Measurements from ENCODE around the gene GABBR1. TPM values are rescaled to one million over a fixed set of nuclear protein-coding genes. Genes with fewer than 3 reads are reported as not detected.

The GABBR1 gene
- total and polyA plus RNA-seq, 2 of the 13 experiments (the other 11 are each of a cell fraction or from before 2014, with no cell fraction given) = 0.07 to 0.37 TPM

- TF ChIP-seq ZNF281 (CRISPR knock-in tag; IDR thresholded peaks at IDR 0.05; ENCODE audit: borderline replicate concordance) = no peak
- no peak for TF ChIP-seq CHD2 (IDR thresholded peaks at IDR 0.05; ENCODE audit: low read depth, low read length)
- no peak for TF ChIP-seq ZNF770 (CRISPR knock-in tag; IDR thresholded peaks at IDR 0.05)
- TF ChIP-seq, protein P1, sequence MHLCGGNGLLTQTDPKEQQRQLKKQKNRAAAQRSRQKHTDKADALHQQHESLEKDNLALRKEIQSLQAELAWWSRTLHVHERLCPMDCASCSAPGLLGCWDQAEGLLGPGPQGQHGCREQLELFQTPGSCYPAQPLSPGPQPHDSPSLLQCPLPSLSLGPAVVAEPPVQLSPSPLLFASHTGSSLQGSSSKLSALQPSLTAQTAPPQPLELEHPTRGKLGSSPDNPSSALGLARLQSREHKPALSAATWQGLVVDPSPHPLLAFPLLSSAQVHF (CRISPR knock-in tag; IDR thresholded peaks at IDR 0.05) = no peak
- TF ChIP-seq MED13 (CRISPR knock-in tag; IDR thresholded peaks at IDR 0.05) = no peak
- no peak for TF ChIP-seq ZNF713 (CRISPR knock-in tag; IDR thresholded peaks at IDR 0.05)
- TF ChIP-seq REPIN1 (CRISPR knock-in tag; IDR thresholded peaks at IDR 0.05; ENCODE audit: borderline replicate concordance, low read depth) = peak; percentile 67; the same call in 1 of the 2 replicates
- no peak for TF ChIP-seq NR2F6 (IDR thresholded peaks at IDR 0.05)
- no peak for TF ChIP-seq NR2F6 (CRISPR knock-in tag; IDR thresholded peaks at IDR 0.05)
- TF ChIP-seq ZBTB3 (CRISPR knock-in tag; IDR thresholded peaks at IDR 0.05; ENCODE audit: borderline replicate concordance, low read depth) = no peak
- no peak for TF ChIP-seq ZNF33A (CRISPR knock-in tag; IDR thresholded peaks at IDR 0.05; ENCODE audit: borderline replicate concordance)
- TF ChIP-seq, protein P2, sequence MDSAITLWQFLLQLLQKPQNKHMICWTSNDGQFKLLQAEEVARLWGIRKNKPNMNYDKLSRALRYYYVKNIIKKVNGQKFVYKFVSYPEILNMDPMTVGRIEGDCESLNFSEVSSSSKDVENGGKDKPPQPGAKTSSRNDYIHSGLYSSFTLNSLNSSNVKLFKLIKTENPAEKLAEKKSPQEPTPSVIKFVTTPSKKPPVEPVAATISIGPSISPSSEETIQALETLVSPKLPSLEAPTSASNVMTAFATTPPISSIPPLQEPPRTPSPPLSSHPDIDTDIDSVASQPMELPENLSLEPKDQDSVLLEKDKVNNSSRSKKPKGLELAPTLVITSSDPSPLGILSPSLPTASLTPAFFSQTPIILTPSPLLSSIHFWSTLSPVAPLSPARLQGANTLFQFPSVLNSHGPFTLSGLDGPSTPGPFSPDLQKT (CRISPR knock-in tag; IDR thresholded peaks at IDR 0.05; ENCODE audit: borderline replicate concordance) = no peak
- no peak for TF ChIP-seq ZBTB7A (CRISPR knock-in tag; IDR thresholded peaks at IDR 0.05)
- no peak for TF ChIP-seq SMARCC2 (IDR thresholded peaks at IDR 0.05)
- no peak for TF ChIP-seq POLR2AphosphoS2 (IDR thresholded peaks at IDR 0.05; ENCODE audit: low read depth, low read length)
- no peak for TF ChIP-seq FOSL2 (CRISPR knock-in tag; IDR thresholded peaks at IDR 0.05)
- no peak for TF ChIP-seq ZBTB43 (CRISPR knock-in tag; conservative IDR thresholded peaks at IDR 0.05)
- no peak for TF ChIP-seq BRCA1 (CRISPR knock-in tag; IDR thresholded peaks at IDR 0.05)
- no peak for TF ChIP-seq AHR (CRISPR knock-in tag; IDR thresholded peaks at IDR 0.05)
- no peak for TF ChIP-seq PRMT3 (CRISPR knock-in tag; IDR thresholded peaks at IDR 0.05; ENCODE audit: borderline replicate concordance, low read depth)
- no peak for TF ChIP-seq TOE1 (CRISPR knock-in tag; IDR thresholded peaks at IDR 0.05)
- peak; percentile 62; the same call in 1 of the 2 replicates for TF ChIP-seq SRF (IDR thresholded peaks at IDR 0.05; ENCODE audit: low read depth, low read length)
- no peak for TF ChIP-seq ZMYM4 (CRISPR knock-in tag; IDR thresholded peaks at IDR 0.05)
Measured at GRCh38 chr6:29589423-29590048, 43.4 kb downstream of the GABBR1 start (continued).
